Raji (cell line): ENCODE measurements around the gene CEACAM18.

Source experiments
- POLR2A ChIP-seq: IDR thresholded peaks from 2 replicates; pipeline ENCODE4 v1.6.1; 2011; ENCODE audit warnings: low read depth, low read length, control low read depth; ENCODE audit not compliant: insufficient read depth

CEACAM18 gene

DNA sequence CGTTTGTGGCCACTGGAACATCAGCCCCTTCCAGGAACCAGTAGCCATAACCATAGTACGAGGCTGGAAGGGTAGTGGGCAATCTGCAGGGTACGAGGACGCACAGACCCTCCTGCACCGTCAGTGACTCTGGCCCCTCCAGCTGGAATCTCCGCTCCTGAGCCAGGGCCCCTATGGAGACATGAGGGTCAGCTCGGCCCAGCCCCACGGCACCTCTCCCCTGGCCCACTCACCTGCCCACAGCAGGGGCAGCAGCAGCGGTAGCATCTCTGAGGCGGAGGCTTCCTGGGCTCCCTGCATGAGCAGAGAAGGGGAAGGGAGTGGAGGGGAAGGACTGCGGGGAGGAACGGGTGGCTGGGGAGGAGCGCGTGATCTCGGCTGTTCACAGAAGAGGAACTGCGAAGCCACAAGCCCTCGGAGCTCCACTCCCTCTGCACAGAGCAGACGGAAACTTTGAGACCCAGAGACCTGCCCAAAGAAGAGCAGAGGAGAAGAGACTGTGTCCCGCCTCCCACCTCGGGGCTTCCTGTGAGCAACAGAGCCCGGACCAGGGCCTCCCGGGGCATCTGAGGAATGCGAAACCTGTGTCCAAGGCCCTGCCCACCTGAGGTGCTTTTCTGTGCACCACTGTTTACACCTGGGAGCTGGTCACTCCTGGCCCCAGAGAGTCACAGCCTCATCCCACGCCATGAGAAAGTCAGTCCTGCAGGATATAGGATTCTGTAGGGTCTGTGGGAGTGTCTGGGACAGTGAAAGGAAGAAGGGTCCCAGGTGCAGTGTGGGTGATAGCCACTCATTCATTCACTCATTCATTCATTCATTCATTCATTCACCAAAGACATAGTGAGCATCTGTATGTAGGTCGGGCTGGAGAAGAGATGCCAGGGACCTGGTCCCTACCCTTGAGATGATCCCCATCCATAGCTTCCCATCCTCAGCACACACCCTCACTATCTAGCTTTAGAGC lies 53.3 kb downstream of the CEACAM18 start, which contains the start of gene SIGLEC6:
TSS of gene SIGLEC6 (minus strand) at position 322 of the 967 bp plus-strand sequence. CDS start at position 300, 22 bp downstream.
- no peak for TF ChIP-seq POLR2A

DNA sequence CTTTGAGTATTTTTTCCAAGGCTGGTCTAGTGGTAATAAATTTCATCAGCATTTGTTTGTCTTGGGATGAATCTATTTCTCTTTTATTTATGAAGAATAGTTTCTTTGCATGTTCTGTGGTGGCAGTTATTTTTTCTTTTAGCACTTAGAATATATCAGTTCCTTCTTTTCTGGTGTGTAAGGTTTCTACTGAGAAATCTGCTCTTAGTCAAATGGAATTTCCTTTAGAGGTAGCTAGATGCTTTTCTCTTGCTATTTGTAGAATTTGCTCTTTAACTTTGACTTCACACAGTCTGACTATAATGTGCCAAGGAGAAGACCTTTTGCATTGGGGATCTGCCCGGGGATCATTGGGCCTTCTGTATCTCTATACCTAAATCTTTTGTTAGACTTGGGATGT lies 57.2 kb downstream of the CEACAM18 start:
- no peak for TF ChIP-seq POLR2A

DNA sequence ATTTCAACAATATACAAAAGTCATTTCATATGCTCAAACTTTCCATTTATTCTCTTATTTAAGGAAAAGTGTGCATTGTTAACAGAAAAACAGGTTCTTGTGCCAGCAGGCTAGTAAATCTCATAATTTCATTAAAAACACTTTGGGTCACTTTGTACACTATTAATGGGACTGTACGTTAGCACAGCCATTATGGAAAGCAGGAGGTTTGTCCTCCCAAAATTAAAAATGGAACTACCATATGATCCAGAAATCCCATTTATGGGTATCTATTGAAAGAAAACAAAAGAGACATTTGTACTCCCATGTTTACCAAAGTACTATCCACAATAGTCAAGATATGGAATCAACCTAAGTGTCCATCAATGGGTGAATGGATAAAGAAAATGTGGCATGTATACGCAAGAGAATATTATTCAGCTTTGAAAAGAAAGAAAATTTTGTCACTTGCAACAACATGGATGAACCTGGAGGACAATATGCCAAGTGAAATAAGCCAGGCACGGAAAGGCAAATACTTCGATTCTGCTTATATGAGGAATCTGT lies 61.6 kb downstream of the CEACAM18 start:
- no peak for TF ChIP-seq POLR2A
